Measurements from ENCODE around the gene VIPR1.

- TF ChIP-seq, protein P1, sequence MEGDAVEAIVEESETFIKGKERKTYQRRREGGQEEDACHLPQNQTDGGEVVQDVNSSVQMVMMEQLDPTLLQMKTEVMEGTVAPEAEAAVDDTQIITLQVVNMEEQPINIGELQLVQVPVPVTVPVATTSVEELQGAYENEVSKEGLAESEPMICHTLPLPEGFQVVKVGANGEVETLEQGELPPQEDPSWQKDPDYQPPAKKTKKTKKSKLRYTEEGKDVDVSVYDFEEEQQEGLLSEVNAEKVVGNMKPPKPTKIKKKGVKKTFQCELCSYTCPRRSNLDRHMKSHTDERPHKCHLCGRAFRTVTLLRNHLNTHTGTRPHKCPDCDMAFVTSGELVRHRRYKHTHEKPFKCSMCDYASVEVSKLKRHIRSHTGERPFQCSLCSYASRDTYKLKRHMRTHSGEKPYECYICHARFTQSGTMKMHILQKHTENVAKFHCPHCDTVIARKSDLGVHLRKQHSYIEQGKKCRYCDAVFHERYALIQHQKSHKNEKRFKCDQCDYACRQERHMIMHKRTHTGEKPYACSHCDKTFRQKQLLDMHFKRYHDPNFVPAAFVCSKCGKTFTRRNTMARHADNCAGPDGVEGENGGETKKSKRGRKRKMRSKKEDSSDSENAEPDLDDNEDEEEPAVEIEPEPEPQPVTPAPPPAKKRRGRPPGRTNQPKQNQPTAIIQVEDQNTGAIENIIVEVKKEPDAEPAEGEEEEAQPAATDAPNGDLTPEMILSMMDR (IDR thresholded peaks at IDR 0.05; ENCODE audit: low read depth, low read length) = no peak
- no peak for TF ChIP-seq EZH2phosphoT487 (IDR thresholded peaks at IDR 0.05; ENCODE audit: low read depth)
Observed at GRCh38 chr3:42545284-42545900, 42.9 kb downstream of the VIPR1 start.
